Right ventricle myocardium superior (tissue), 1 donor: ENCODE measurements around the gene CKLF. TPM values are rescaled to one million over a fixed set of nuclear protein-coding genes. Genes with fewer than 3 reads are reported as not detected.
"Not testable (repeated sequence)": the region's sequence is repeated elsewhere in the genome, so short reads cannot be mapped to it uniquely, and the experiment has no call there.

Experiments
- ATAC-seq: fragments of 200-7000 bp; cut with Tn5 transposase; one replicate; pipeline ENCODE4 v1.9.1; 2020; ENCODE audit warnings: mild to moderate bottlenecking; ENCODE audit not compliant: poor library complexity
- DNase-seq: peaks from one replicate; pipeline ENCODE4 v3.0.0-alpha.2; 2020
- intact Hi-C: fragments of 100-400 bp; cut with DNase I; formaldehyde crosslinking; loops from one replicate; pipeline ENCODE4 v1.11.2; 2022
- total RNA-seq: library from RNA; stranded (reverse); fragmentation: NEBNext Ultra II Directional; extraction: Animal tissue kit (Norgen Biotek cat#: 25700); gene quantifications from one replicate; pipeline ENCODE4 v1.2.1, GENCODE V29; 2021
- donor health status: DM: no; HTN: yes; CAD: no; lungs with severe emphysema.

Gene CKLF
- total RNA-seq, 1 donor from 2014 or later: 10.4 TPM

- ATAC-seq (no peak), DNase-seq (no peak)
- intact Hi-C loops: no loop called here
Measured at GRCh38 chr16:66561381-66562080, 9.2 kb downstream of the CKLF start.

- DNase-seq: no peak
- ATAC-seq: no peak
- intact Hi-C loops: no loop called here
Measured at GRCh38 chr16:66562409-66562808, 10.0 kb downstream of the CKLF start.

DNA sequence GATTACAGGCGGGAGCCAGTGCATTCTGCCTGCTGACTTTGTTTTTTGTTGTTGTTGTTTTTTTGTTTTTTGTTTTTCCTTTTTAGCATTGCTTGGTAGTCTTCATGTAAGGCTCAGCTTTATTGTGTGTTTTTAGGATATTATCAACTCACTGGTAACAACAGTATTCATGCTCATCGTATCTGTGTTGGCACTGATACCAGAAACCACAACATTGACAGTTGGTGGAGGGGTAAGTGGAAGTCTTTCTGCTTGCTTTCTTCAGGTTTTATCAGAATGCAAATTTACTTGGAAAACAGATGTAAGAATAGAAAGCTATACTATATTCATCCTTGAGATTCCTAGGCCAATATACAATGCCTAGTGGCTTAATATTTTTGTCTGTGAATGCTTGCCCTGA, 10.6 kb downstream of the CKLF start:
- no peak for ATAC-seq
- intact Hi-C loops: no loop called here
- no peak for DNase-seq

- DNase-seq (no peak), ATAC-seq (no peak)
- intact Hi-C loops: no loop called here
Measured at GRCh38 chr16:66563574-66564334, 11.4 kb downstream of the CKLF start.

DNA sequence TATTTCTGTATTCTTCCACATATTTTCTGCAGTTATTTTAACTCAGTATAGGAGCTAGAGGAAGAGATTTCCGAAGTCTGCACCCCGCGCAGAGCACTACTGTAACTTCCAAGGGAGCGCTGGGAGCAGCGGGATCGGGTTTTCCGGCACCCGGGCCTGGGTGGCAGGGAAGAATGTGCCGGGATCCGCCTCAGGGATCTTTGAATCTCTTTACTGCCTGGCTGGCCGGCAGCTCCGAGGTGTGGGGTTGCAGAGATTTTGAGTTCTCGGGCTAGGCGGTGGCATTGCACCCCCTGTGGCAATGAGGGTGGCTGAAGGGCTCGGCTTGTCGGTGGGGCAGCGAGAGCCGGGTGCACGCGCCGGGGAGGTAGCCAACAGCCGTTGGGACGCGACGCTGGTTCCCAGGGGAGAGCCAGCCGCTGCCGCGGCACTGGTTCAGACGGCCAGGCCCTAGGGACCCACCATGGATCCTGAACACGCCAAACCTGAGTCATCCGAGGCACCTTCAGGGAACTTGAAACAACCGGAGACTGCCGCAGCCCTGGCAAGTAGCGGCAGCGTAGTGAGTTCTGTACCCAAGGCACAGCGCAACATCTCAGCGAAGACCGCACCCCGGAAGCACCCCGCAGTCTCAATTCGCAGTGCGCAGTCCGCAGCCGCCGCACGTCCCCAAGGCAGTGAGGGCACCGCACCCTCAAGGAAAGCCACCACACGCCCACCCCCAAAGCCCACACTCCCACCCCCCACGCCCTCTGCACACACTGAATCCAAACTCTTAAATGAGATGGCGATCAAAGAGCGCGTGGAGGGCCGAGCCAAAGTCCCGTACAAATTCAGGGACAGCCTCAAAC, 13.9 kb downstream of the CKLF start, which contains the start of gene CMTM1:
CMTM1 (plus strand) TSS at position 389 of the 851 bp plus-strand sequence; CDS start at position 464, 75 bp downstream.
- ATAC-seq (no peak), DNase-seq (no peak)
- intact Hi-C loops: no loop called here

GRCh38 chr16:66567270-66567669, 14.9 kb downstream of the CKLF start:
- DNase-seq, ATAC-seq, intact Hi-C loops: not testable (repeated sequence)

- intact Hi-C loops: no loop called here
- no peak for ATAC-seq
- DNase-seq: no peak
Measured at GRCh38 chr16:66568355-66568754, 16.0 kb downstream of the CKLF start.

DNA sequence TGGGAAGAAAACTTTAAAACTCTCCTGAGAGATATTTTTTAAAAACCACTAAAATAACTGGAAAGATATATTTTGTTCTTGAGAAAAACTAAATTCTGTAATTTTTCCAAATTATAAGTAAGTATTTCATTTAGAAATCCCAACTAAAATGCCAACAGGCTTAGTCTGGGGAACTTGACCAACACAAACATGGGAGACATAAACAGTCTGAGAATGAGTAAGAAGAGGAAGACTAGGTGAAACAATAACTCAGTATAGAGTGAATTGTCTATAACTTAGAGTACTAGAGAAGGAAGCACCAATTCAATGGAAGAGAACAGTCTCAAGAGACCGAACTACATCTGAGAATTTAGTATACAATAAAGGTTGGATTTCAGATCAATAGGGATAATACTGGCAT, 16.8 kb downstream of the CKLF start:
- no peak for ATAC-seq
- intact Hi-C loops: no loop called here

GRCh38 chr16:66569827-66570405, 17.5 kb downstream of the CKLF start:
- DNase-seq (no peak), ATAC-seq (no peak)
- intact Hi-C loops: no loop called here

More for the DNA sequence above, 16.8 kb downstream of the CKLF start:
- no peak for DNase-seq

GRCh38 chr16:66572356-66572755, 20.0 kb downstream of the CKLF start:
- ATAC-seq: no peak
- intact Hi-C loops: no loop called here

DNA sequence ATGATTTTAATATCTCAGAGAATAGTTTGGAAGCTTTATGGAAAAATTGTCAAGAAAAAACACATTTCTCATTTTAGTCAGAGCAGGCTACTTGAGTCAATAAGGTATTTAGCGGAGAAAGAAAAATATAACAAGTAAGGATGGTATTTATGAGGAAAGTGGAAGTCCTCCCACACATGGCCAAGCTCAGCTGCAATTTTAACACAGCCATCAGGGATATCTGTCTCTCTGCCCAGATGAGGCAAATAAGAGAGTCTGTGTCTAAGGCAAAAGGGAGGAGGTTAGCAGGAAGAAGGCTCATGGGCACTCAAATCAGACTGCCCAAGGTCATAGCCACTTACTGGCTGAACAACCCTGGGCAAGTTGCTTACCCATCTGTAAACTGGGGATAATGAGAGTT, 21.7 kb downstream of the CKLF start:
- no peak for ATAC-seq
- intact Hi-C loops: no loop called here
- DNase-seq: no peak

More at GRCh38 chr16:66572356-66572755, 20.0 kb downstream of the CKLF start:
- DNase-seq: no peak

DNA sequence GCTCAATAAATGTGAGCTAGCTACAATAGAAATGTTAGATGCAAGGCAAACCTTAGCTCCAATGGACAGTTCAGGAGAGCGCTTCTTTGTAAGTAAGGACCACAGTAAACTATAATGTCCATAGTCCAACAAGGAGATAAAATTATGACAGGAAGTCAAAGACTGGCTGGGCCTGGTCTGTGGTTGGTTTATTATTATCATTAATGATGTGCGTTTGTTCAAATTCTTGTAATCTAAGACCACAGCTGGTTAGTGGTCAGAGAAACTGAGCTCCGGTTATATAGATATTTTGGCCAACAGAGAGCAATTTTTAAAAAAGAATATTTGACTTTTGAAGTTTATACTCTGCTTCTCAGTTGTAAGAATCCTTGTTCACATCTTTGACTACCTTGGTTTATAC, 22.2 kb downstream of the CKLF start:
- ATAC-seq (no peak), DNase-seq (no peak)
- intact Hi-C loops: no loop called here

DNA sequence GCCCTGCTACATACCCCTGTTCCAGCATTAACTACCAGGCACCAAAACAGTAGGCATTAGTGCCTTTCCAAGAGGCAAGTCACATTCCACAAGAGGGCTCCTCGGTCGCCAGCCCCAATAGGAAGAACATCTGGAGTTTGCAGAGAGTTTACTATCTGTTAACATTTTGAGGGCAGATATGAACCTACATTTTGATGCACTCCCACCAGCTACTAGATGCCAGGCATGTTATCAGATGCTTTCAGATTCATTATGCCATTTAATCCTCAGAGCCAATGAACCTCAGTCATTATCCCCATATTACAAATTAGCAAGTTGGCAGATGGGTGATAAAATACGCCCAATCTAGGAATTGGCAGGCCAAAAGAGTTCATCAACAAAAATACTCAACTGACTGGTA, 22.7 kb downstream of the CKLF start:
- intact Hi-C loops: no loop called here
- ATAC-seq: no peak
- no peak for DNase-seq

- intact Hi-C loops: no loop called here
- DNase-seq (no peak), ATAC-seq (peak; percentile 41)
Measured at GRCh38 chr16:66576296-66576695, 23.9 kb downstream of the CKLF start.

DNA sequence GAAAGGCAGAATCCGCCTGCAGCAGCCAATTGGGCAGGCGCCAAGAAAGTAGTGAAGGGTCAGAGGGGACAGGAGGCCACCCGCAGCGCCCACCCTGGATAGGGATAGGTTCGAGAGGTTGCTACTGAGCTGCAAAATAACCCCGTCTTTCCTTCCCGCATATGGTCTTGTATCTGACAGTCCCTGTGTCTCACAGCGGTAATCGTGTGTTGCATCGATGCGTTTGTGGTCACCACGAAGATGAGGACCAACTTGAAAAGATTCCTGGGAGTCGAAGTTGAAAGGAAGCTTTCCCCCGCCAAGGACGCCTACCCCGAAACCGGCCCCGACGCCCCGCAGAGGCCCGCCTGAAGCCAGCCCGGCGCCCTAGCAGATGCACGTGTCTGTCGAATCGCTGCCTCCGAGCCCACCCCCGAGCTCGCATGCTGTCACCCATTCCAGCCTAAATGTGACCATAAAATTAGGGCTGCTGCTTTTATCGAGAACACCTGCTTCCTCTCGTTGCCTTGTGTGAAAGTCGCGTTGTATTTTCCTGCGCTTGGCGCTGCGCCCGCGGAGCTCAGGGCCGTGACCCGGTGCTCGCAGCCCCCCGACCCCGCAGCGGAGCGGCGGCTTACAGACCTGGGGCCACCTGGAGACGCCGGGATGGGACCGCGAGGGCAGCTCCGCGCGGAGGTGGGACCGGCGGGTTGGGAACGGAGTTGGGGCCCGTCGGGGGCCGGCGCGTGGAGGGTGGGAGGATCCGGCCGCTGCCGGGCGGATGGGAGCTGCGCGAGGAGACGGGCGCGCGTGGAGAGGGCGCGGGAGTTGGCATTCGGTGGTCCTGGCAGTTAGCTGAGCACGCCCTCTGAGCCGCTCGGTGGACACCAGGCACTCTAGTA, 26.5 kb downstream of the CKLF start, which contains the start of gene CMTM2:
CMTM2 (plus strand) TSS at position 813 of the 881 bp plus-strand sequence. CDS start 145 bp downstream, outside the sequence.
- intact Hi-C loops: no loop called here
- DNase-seq: peak; percentile 52
- peak; percentile 36 for ATAC-seq

DNA sequence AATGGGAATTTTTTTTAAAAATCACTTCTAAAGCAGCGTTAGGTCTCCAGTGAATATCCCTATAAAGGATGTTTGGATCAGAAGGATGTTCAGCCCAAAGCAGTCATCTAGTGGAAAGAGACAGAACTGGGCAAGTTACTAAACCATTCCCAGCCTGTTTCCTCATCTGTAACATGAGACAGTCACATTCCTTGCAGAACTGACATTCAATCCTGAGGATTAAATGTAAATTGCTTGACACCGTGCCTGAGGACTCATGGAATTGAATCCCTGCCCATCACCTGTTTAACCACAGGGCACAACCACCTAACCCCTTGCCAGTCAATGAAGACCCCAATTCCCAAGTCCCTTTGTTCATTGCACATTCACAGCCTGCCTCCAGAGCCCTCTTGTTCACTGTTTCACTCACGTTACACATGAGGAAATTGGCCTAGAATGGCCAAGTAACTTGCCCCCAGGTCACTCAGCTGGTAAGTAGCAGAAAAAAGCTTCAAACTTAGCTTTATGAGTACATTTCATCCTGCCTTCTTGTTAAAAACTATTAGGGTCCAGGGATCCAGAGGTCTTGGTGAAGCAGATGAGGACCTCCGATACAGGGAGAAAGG, 28.3 kb downstream of the CKLF start:
- ATAC-seq (no peak), DNase-seq (no peak)
- intact Hi-C loops: no loop called here

- ATAC-seq: no peak
- no peak for DNase-seq
- intact Hi-C loops: no loop called here
Measured at GRCh38 chr16:66581246-66581952, 29.0 kb downstream of the CKLF start.
